Measurements from ENCODE around the gene CAPN6.

DNA sequence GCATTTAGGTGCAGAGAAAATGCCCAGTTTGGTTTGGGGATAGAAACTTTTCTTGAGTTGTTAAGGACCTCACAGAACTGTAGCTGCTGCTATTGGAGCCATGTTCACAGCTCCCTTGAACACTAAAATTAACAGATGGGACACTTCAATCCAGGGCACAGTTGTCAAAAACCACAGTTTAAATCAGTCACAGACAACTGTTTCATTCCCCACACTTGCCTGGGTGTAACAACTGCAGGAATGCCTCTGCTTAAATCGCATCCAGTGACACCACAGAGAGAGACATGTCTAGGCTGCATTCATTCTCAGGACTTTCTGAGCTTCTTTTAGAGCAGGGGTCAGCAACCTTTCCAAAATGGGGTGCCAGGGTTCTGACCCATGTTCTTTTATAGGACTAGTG lies 12.7 kb upstream of the CAPN6 start:
- TF ChIP-seq, protein P1, sequence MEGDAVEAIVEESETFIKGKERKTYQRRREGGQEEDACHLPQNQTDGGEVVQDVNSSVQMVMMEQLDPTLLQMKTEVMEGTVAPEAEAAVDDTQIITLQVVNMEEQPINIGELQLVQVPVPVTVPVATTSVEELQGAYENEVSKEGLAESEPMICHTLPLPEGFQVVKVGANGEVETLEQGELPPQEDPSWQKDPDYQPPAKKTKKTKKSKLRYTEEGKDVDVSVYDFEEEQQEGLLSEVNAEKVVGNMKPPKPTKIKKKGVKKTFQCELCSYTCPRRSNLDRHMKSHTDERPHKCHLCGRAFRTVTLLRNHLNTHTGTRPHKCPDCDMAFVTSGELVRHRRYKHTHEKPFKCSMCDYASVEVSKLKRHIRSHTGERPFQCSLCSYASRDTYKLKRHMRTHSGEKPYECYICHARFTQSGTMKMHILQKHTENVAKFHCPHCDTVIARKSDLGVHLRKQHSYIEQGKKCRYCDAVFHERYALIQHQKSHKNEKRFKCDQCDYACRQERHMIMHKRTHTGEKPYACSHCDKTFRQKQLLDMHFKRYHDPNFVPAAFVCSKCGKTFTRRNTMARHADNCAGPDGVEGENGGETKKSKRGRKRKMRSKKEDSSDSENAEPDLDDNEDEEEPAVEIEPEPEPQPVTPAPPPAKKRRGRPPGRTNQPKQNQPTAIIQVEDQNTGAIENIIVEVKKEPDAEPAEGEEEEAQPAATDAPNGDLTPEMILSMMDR (IDR thresholded peaks at IDR 0.05 in 4 of 5, conservative IDR thresholded peaks at IDR 0.05 in 1 of 5) = no peak
- no peak for TF ChIP-seq POLR2A (IDR thresholded peaks at IDR 0.05)

All from gastrocnemius medialis (tissue), 4 donors.